Activated CD8-positive, alpha-beta memory T cell treated with anti-CD3 and anti-CD28 coated beads, Interleukin-2, amount 10 ng/mL, durations not matched to agents 7 days and 5 days (primary cell): ENCODE measurements around the gene ATXN8OS. TPM values are rescaled to one million over a fixed set of nuclear protein-coding genes. Genes with fewer than 3 reads are reported as not detected.
"Not testable (repeated sequence)": the region's sequence is repeated elsewhere in the genome, so short reads cannot be mapped to it uniquely, and the experiment has no call there.

ENCODE experiments used
- ATAC-seq: fragments of 150-1000 bp; cut with Tn5 transposase; one replicate; pipeline ENCODE4 v1.10.0; 2021; ENCODE audit warnings: moderate library complexity
- CTCF ChIA-PET: fragments of 350-600 bp; sonication (Branson Sonifier 250); formaldehyde crosslinking; loops from one replicate; lab custom pipeline; 2021; ENCODE audit warnings: antibody characterized with exemption; lab: Charles Lee
- DNase-seq: peaks from one replicate; pipeline ENCODE4 v3.0.0-alpha.2; 2020
- H3K27ac Mint-ChIP-seq: one replicate; pipeline ENCODE4 v1.8.0; 2021; ENCODE audit warnings: mild to moderate bottlenecking, mixed read lengths
- H3K27me3 Mint-ChIP-seq: one replicate; pipeline ENCODE4 v1.8.0; 2021; ENCODE audit warnings: mixed read lengths
- H3K36me3 Mint-ChIP-seq: one replicate; pipeline ENCODE4 v1.8.0; 2021; ENCODE audit warnings: mild to moderate bottlenecking, mixed read lengths
- H3K4me1 Mint-ChIP-seq: one replicate; pipeline ENCODE4 v1.8.0; 2021; ENCODE audit warnings: mixed read lengths
- H3K4me3 Mint-ChIP-seq: one replicate; pipeline ENCODE4 v1.8.0; 2021; ENCODE audit warnings: mild to moderate bottlenecking, moderate library complexity, mixed read lengths
- H3K9me3 Mint-ChIP-seq: one replicate; pipeline ENCODE4 v1.8.0; 2022; ENCODE audit warnings: low read depth, mixed read lengths
- total RNA-seq, 2 experiments: library from RNA; stranded (reverse); gene quantifications; one replicate each; pipeline ENCODE4 v1.2.3, GENCODE V29; 2021

Gene ATXN8OS
- not detected for total RNA-seq

DNA sequence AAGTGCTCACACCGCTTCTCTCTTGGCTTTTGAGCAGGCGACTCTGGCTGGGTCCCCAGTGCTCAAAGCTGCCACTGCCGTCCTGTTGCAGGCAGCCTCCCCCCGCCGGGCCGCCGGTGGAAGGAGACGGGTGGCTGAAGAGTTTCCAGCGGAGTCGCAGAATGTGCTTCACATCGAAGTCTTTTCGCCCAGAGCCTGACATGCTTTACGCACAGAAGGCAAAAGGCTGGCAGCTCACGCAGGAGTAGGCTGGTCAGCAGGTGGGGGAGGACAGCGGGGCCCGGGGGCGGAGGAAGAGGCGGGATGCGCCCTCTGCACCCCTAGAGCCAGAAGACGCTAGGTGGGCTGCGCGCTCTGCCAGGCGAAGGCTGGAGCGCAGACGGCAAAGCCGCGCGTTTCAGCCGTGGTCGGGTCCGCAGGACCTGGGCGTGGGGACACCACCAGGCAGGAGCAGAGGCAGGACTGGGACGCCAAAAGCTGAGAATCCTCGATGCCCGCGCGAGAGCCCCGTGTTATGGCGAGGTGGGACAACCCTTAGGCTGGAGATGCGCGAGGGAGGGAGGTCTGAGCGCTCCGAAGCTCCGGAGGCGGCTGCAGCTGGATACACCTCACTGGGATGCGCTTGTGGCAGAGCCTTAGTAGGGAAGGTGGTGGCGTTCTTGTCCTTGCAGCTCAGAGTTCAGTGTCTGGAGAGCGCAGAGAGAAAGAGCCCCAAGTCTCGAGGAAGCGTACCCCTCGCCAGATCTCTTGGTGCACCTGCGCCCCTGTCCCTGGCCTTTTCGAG, at the start of gene ATXN8OS:
Gene ATXN8OS, plus strand, starts transcription at position 329 of the 784 bp plus-strand sequence.
- no peaks in the 10 kb centered on the region for H3K27me3 Mint-ChIP-seq
- no peaks in the 10 kb centered on the region for H3K4me1 Mint-ChIP-seq
- ATAC-seq: no peak
- H3K27ac Mint-ChIP-seq: no peak within 1 kb of the TSS
- DNase-seq: no peak
- CTCF ChIA-PET: no interaction called here
- H3K4me3 Mint-ChIP-seq: no peak within 1 kb of the TSS
- peaks cover 5% of the 10 kb centered on the region for H3K9me3 Mint-ChIP-seq
- no peaks in the 10 kb centered on the region for H3K36me3 Mint-ChIP-seq

DNA sequence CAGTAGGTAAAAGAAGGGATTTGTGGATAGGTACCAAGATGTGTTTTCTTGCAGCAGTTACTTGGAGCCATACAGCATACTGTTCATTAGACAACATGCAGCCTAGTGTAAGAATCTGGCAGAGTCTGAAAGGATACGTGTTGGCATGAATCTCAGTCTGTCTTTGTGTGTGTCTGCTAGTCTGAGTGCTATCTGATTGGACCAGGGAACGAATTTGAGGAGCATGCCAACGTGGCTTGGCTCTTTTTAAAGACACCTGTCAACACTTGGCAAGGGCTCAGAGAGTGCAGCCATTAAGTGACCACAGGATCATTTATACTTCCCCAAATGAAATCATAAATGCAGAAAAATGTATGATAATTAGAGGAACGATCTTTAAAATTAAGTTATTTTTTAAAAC, 27.6 kb upstream of the ATXN8OS start:
- Mint-ChIP-seq H3K9me3 (peaks cover 5% of the 10 kb centered on the region), H3K4me3 (no peak overlapping the region), H3K27ac (no peak overlapping the region), H3K27me3 (no peaks in the 10 kb centered on the region), H3K4me1 (no peaks in the 10 kb centered on the region), H3K36me3 (no peaks in the 10 kb centered on the region)
- ATAC-seq (no peak), DNase-seq (no peak)
- CTCF ChIA-PET: no interaction called here

- H3K9me3 Mint-ChIP-seq: peaks cover 10% of the 10 kb centered on the region
- CTCF ChIA-PET: no interaction called here
- DNase-seq: no peak
Measured at GRCh38 chr13:70087247-70087646, 20.4 kb upstream of the ATXN8OS start.

DNA sequence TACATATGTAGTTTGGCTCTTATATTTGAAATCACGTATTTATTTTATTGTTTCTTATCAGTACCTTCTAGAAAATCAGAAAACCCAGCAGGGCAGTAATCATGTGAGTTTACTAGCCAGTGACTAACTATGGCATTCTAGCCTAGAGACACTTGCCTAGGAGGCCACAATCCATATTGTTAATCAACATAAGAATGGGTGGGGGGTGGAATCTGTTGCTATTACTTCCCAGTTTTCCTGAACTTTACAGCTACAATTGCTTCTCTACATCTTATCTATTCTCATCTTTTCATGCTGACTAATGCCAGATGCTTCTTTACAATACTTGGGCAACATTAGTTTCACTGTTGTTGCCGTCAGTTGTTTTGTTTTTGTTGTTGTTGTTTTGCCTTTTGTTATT, 18.7 kb upstream of the ATXN8OS start:
- H3K27ac Mint-ChIP-seq: no peak overlapping the region
- no peak for ATAC-seq
- no peaks in the 10 kb centered on the region for H3K27me3 Mint-ChIP-seq
- no peak overlapping the region for H3K4me3 Mint-ChIP-seq
- peaks cover 10% of the 10 kb centered on the region for H3K9me3 Mint-ChIP-seq
- CTCF ChIA-PET: no interaction called here
- no peaks in the 10 kb centered on the region for H3K36me3 Mint-ChIP-seq
- no peak for DNase-seq
- H3K4me1 Mint-ChIP-seq: no peaks in the 10 kb centered on the region

More at GRCh38 chr13:70087247-70087646, 20.4 kb upstream of the ATXN8OS start:
- no peaks in the 10 kb centered on the region for H3K4me1 Mint-ChIP-seq
- no peak overlapping the region for H3K27ac Mint-ChIP-seq
- H3K27me3 Mint-ChIP-seq: no peaks in the 10 kb centered on the region
- ATAC-seq: no peak
- no peak overlapping the region for H3K4me3 Mint-ChIP-seq
- H3K36me3 Mint-ChIP-seq: no peaks in the 10 kb centered on the region

- Mint-ChIP-seq H3K4me1 (no peaks in the 10 kb centered on the region), H3K4me3 (no peak overlapping the region), H3K9me3 (peaks cover 8% of the 10 kb centered on the region), H3K36me3 (no peaks in the 10 kb centered on the region), H3K27me3 (no peaks in the 10 kb centered on the region), H3K27ac (no peak overlapping the region)
- ATAC-seq (no peak), DNase-seq (no peak)
- CTCF ChIA-PET: no interaction called here
Measured at GRCh38 chr13:70090036-70090723, 17.4 kb upstream of the ATXN8OS start.

DNA sequence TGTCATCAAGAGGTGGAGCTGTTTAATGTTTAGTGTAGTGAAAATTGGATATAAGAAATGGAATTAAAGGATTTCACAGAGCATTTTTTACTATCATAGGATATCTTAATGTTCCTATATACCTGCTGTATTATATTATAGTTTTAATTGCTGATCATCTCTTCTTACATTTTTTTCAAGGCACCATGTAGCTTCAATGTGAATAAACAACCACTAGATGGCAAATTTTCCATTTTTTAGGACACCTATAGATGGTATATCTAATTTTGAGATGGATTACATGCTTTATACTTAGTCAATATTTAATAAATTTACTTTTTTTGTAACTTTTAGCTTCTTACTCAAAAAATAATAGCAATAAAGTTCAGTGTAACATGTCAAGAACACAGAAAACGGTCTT, 9.0 kb upstream of the ATXN8OS start:
- DNase-seq (no peak), ATAC-seq (no peak)
- no peaks in the 10 kb centered on the region for H3K27me3 Mint-ChIP-seq
- H3K4me3 Mint-ChIP-seq: no peak overlapping the region
- H3K36me3 Mint-ChIP-seq: no peaks in the 10 kb centered on the region
- no peaks in the 10 kb centered on the region for H3K4me1 Mint-ChIP-seq
- CTCF ChIA-PET: no interaction called here
- H3K27ac Mint-ChIP-seq: no peak overlapping the region
- no peaks in the 10 kb centered on the region for H3K9me3 Mint-ChIP-seq

GRCh38 chr13:70104481-70104880, 3.1 kb upstream of the ATXN8OS start:
- no peaks in the 10 kb centered on the region for H3K27me3 Mint-ChIP-seq
- H3K9me3 Mint-ChIP-seq: peaks cover 5% of the 10 kb centered on the region
- ATAC-seq (no peak), DNase-seq (no peak)
- H3K27ac Mint-ChIP-seq: no peak overlapping the region
- H3K36me3 Mint-ChIP-seq: no peaks in the 10 kb centered on the region
- H3K4me1 Mint-ChIP-seq: no peaks in the 10 kb centered on the region
- CTCF ChIA-PET: no interaction called here
- no peak overlapping the region for H3K4me3 Mint-ChIP-seq

DNA sequence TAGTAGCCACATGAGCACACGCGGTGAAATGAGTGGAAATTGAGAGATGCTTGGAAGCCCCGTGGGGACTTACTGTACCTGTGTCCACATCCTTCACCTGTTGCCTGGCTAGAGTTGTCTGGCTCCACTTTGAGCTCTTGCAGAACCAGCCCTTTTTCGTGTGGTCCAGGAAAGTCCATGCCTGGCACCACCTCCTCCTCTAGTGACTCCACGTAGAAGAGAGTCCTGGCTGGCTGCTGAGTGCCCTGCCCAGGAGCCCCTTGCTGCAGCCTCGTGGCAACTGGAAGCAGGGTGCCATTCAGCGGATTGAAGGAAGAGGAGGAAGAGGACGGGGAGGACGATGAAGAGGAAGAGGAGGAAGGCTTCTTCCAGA, 515 bp upstream of the ATXN8OS start:
- Mint-ChIP-seq H3K9me3 (peaks cover 5% of the 10 kb centered on the region), H3K4me1 (no peaks in the 10 kb centered on the region), H3K4me3 (no peak overlapping the region), H3K36me3 (no peaks in the 10 kb centered on the region), H3K27ac (no peak overlapping the region), H3K27me3 (no peaks in the 10 kb centered on the region)
- ATAC-seq (no peak), DNase-seq (no peak)
- CTCF ChIA-PET: no interaction called here

DNA sequence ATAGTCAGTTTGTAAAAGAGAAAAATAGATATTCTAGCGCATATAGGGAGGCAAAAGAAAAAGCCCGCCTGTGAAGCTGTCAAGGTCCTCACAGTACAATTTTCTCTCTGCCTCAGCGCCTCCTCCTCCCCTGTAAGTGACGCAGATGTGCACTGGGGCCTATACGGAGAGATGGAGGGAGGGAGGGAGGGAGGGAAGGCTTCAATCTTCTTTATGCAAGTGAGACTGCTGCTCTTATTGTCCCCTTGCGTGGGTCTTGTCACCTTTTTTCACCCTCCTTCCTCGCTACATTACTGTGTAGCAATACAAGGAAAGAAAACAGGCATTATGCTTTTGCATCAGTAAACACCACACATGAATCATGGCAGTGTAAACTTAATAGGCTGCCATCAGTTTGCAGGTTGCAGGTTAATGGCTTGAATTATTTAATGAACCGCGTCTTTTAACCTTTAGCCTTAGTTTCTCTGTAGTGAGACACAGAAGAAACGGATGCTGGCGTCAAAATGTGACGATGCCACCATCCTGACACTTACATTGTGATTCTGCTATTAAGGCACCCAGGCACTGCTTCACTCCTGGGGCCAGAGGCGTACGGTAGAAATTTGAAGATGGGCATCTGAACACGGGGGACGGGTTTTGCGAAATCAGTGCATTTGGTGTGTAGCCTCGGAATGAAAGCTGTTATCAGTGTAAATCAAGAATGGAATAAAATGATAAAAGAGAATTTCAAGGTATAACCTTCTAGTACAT, 905 bp downstream of the ATXN8OS start, which contains the start of gene KLHL1:
Gene KLHL1, minus strand, starts transcription at position 97 of the 750 bp plus-strand sequence. CDS start 753 bp downstream, outside the sequence.
- peaks cover 5% of the 10 kb centered on the region for H3K9me3 Mint-ChIP-seq
- ATAC-seq: no peak

GRCh38 chr13:70117338-70117905, 9.8 kb downstream of the ATXN8OS start:
- H3K4me3 Mint-ChIP-seq: no peak overlapping the region
- no peaks in the 10 kb centered on the region for H3K4me1 Mint-ChIP-seq
- H3K27ac Mint-ChIP-seq: no peak overlapping the region
- no peaks in the 10 kb centered on the region for H3K27me3 Mint-ChIP-seq
- no peaks in the 10 kb centered on the region for H3K36me3 Mint-ChIP-seq
- ATAC-seq: no peak
- no peak for DNase-seq
- peaks cover 4% of the 10 kb centered on the region for H3K9me3 Mint-ChIP-seq
- CTCF ChIA-PET: interaction anchor here (1.2 kb wide), 1 partner anchor 10 kb away, joined by 3 read pairs; no protein-coding TSS in a partner anchor

More for the DNA sequence above, 905 bp downstream of the ATXN8OS start, which contains the start of gene KLHL1:
- Mint-ChIP-seq H3K27me3 (no peaks in the 10 kb centered on the region), H3K4me1 (no peaks in the 10 kb centered on the region), H3K27ac (no peak within 1 kb of the TSS), H3K36me3 (no peaks in the 10 kb centered on the region), H3K4me3 (no peak within 1 kb of the TSS)
- CTCF ChIA-PET: no interaction called here
- no peak for DNase-seq

DNA sequence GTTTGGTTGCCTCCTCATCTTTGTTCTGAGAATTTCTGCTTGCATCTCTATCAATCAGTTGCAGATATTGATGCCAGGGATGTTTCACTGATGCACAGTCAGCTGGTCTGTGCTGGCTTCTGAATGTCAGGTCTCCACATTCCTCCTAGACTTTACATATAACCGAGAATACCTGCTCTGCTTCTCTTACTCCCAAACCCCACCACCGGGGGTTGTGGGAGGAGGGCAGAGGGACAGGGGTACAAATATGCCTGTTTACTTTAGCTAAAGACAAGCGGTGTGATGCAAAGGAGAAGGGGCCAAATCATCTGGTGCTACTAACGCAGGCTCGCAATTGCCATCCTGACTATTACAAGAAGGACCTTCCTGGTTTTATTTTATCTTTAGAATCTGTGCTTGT, 18.1 kb downstream of the ATXN8OS start:
- peaks cover 5% of the 10 kb centered on the region for H3K9me3 Mint-ChIP-seq
- H3K4me1 Mint-ChIP-seq: no peaks in the 10 kb centered on the region
- no peak overlapping the region for H3K4me3 Mint-ChIP-seq
- no peaks in the 10 kb centered on the region for H3K36me3 Mint-ChIP-seq
- DNase-seq (no peak), ATAC-seq (no peak)
- no peak overlapping the region for H3K27ac Mint-ChIP-seq
- CTCF ChIA-PET: no interaction called here
- H3K27me3 Mint-ChIP-seq: no peaks in the 10 kb centered on the region

DNA sequence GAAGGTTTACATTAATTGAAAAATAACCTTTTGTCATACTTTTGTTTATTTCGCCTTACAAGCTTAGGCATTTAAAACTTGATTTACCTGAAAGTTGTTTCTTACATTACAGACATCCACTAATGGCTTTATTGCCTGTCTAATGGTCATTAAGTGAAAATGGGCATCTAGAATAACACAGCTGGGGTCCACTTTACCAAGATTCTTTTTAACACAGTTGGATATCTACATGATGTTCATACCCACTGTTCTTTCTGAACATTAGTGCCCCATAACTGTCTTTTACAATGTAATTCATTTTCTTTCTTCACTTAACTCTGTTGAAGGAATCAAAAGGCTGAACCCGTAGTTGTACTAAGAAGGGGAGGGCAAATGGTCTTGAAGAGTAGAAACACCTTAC, 20.5 kb downstream of the ATXN8OS start:
- Mint-ChIP-seq H3K9me3 (peaks cover 5% of the 10 kb centered on the region), H3K4me3 (no peak overlapping the region), H3K27ac (no peak overlapping the region), H3K4me1 (no peaks in the 10 kb centered on the region), H3K36me3 (no peaks in the 10 kb centered on the region), H3K27me3 (no peaks in the 10 kb centered on the region)
- no peak for DNase-seq
- CTCF ChIA-PET: no interaction called here
- ATAC-seq: no peak

DNA sequence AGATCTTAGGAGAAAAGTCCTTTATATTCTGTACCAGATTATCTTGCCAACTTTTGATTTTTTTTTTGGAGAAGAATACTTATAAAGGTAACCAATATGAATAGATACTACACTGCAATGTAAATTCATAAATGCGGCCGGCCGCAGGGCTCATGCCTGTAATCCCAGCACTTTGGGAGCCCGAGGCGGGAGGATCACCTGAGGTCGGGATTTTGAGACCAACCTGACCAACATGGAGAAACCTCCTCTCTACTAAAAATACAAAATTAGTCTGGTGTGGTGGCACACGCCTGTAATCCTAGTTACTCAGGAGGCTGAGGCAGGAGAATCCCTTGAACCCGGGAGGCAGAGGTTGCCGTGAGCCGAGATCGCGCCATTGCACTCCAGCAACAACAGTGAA, 35.0 kb downstream of the ATXN8OS start:
- H3K27me3 Mint-ChIP-seq, H3K9me3 Mint-ChIP-seq, ATAC-seq, CTCF ChIA-PET, H3K36me3 Mint-ChIP-seq, H3K4me3 Mint-ChIP-seq, H3K4me1 Mint-ChIP-seq, DNase-seq, H3K27ac Mint-ChIP-seq: not testable (repeated sequence)
